A172 (cell line): Measurements from ENCODE around the gene MAP3K13. TPM values are rescaled to one million over a fixed set of nuclear protein-coding genes. Genes with fewer than 3 reads are reported as not detected.
"Not testable (repeated sequence)": the region's sequence is repeated elsewhere in the genome, so short reads cannot be mapped to it uniquely, and the experiment has no call there.

Experiments
- DNase-seq: peaks from one replicate; pipeline ENCODE4 v3.0.0-alpha.2; 2015; ENCODE audit warnings: low spot score
- total RNA-seq: library from RNA; depleted of rRNA; stranded (reverse); fragments of >200 nt; shearing (Covaris generic); gene quantifications from 2 replicates; pipeline ENCODE4 v1.2.3, GENCODE V29; 2014

The MAP3K13 gene
- total RNA-seq, 1 experiment from 2014 or later: 24.6 TPM

GRCh38 chr3:185341616-185342458 is 21.1 kb upstream of the MAP3K13 start:
- no peak for DNase-seq

GRCh38 chr3:185342459-185343174 is 20.3 kb upstream of the MAP3K13 start:
- peak; percentile 20 for DNase-seq

GRCh38 chr3:185347399-185347798 is 15.5 kb upstream of the MAP3K13 start:
- DNase-seq: no peak

GRCh38 chr3:185350841-185351240 is 12.1 kb upstream of the MAP3K13 start:
- no peak for DNase-seq

- no peak for DNase-seq
Observed at GRCh38 chr3:185351396-185351795, 11.5 kb upstream of the MAP3K13 start.

GRCh38 chr3:185353225-185353624 is 9.7 kb upstream of the MAP3K13 start:
- no peak for DNase-seq

- DNase-seq: peak; percentile 72
Observed at GRCh38 chr3:185353823-185354614, 8.9 kb upstream of the MAP3K13 start.

GRCh38 chr3:185356499-185356898 is 6.4 kb upstream of the MAP3K13 start:
- DNase-seq: no peak

- no peak for DNase-seq
Observed at GRCh38 chr3:185361920-185362319, 1.0 kb upstream of the MAP3K13 start.

GRCh38 chr3:185363662-185364203 is 797 bp downstream of the MAP3K13 start:
- no peak for DNase-seq

GRCh38 chr3:185365291-185366073 is 2.5 kb downstream of the MAP3K13 start:
- DNase-seq: no peak

- no peak for DNase-seq
Observed at GRCh38 chr3:185366074-185366335, 3.1 kb downstream of the MAP3K13 start.

- no peak for DNase-seq
Observed at GRCh38 chr3:185366913-185367312, 4.0 kb downstream of the MAP3K13 start.

- DNase-seq: not testable (repeated sequence)
Observed at GRCh38 chr3:185370349-185370748, 7.4 kb downstream of the MAP3K13 start.

GRCh38 chr3:185371306-185372074 is 8.6 kb downstream of the MAP3K13 start:
- no peak for DNase-seq

- DNase-seq: no peak
Observed at GRCh38 chr3:185381320-185382058, 18.6 kb downstream of the MAP3K13 start.

- no peak for DNase-seq
Observed at GRCh38 chr3:185382154-185382553, 19.2 kb downstream of the MAP3K13 start.

GRCh38 chr3:185386515-185386914 is 23.6 kb downstream of the MAP3K13 start:
- not testable (repeated sequence) for DNase-seq

GRCh38 chr3:185387646-185388045 is 24.7 kb downstream of the MAP3K13 start:
- DNase-seq: no peak

- no peak for DNase-seq
Observed at GRCh38 chr3:185393055-185393454, 30.1 kb downstream of the MAP3K13 start.
